Inferior parietal cortex (tissue), 1 donor: ENCODE data around the gene MPEG1.

ENCODE experiments used
- DNase-seq: peaks from one replicate; pipeline ENCODE4 v3.0.0-alpha.2; 2016; ENCODE audit errors: extremely low spot score

The MPEG1 gene

GRCh38 chr11:59212744-59213631, at the start of gene MPEG1:
MPEG1 (minus strand) TSS chr11:59212927; CDS start chr11:59212865, 62 bp downstream.
- no peak for DNase-seq

GRCh38 chr11:59262177-59262818, 49.6 kb upstream of the MPEG1 start:
- no peak for DNase-seq

GRCh38 chr11:59261150-59261549, 48.4 kb upstream of the MPEG1 start:
- no peak for DNase-seq

GRCh38 chr11:59259867-59260475, 47.2 kb upstream of the MPEG1 start:
- no peak for DNase-seq

GRCh38 chr11:59259047-59259446, 46.3 kb upstream of the MPEG1 start:
- no peak for DNase-seq

GRCh38 chr11:59255281-59255680, 42.6 kb upstream of the MPEG1 start:
- DNase-seq = no peak

- no peak for DNase-seq
These were observed 41.6 kb upstream of the MPEG1 start for GRCh38 chr11:59254286-59254685.

- no peak for DNase-seq
These were observed 40.3 kb upstream of the MPEG1 start for GRCh38 chr11:59253001-59253400.

GRCh38 chr11:59249535-59249934, 36.8 kb upstream of the MPEG1 start:
- DNase-seq = no peak

- no peak for DNase-seq
These were observed 35.0 kb upstream of the MPEG1 start for GRCh38 chr11:59247531-59248227.

- no peak for DNase-seq
These were observed 30.9 kb upstream of the MPEG1 start for GRCh38 chr11:59243633-59244032.

GRCh38 chr11:59240322-59240721, 27.6 kb upstream of the MPEG1 start:
- DNase-seq = no peak

- DNase-seq = no peak
These were observed 13.7 kb upstream of the MPEG1 start for GRCh38 chr11:59226396-59226795.

GRCh38 chr11:59225017-59225416, 12.3 kb upstream of the MPEG1 start:
- no peak for DNase-seq

GRCh38 chr11:59224351-59224928, 11.7 kb upstream of the MPEG1 start:
- DNase-seq = no peak

GRCh38 chr11:59223611-59224010, 10.9 kb upstream of the MPEG1 start:
- no peak for DNase-seq

- DNase-seq = no peak
These were observed 10.4 kb upstream of the MPEG1 start for GRCh38 chr11:59223177-59223576.

GRCh38 chr11:59222464-59223060, 9.8 kb upstream of the MPEG1 start:
- no peak for DNase-seq

GRCh38 chr11:59221441-59221840, 8.7 kb upstream of the MPEG1 start:
- no peak for DNase-seq

GRCh38 chr11:59219836-59220235, 7.1 kb upstream of the MPEG1 start:
- no peak for DNase-seq

- DNase-seq = no peak
These were observed 6.2 kb upstream of the MPEG1 start for GRCh38 chr11:59218893-59219292.
